HEK293 (cell line): ENCODE measurements around the gene C19orf33.

ENCODE experiments used
- CTCF ChIA-PET: fragments of 350-600 bp; formaldehyde crosslinking; extraction: SDS; loops from one replicate; lab custom pipeline; 2021; ENCODE audit warnings: antibody characterized with exemption; lab: Yijun Ruan, JAX
- POLR2A ChIA-PET: fragments of 300-600 bp; formaldehyde crosslinking; extraction: SDS; loops from one replicate; lab custom pipeline; 2020; ENCODE audit warnings: antibody characterized with exemption, inconsistent platforms; lab: Yijun Ruan, JAX
- H3K27ac ChIP-seq: fragments of 200-500 bp; sonication (Bioruptor generic); 2 replicates; pipeline ENCODE4 v1.5.1; 2014; ENCODE audit warnings: low read depth, low read length, control low read depth, inconsistent platforms; ENCODE audit errors: extremely low read depth
- H3K36me3 ChIP-seq, 2 experiments: fragments of 200-500 bp in 1 of 2; sonication (Bioruptor generic) in 1 of 2; 1 replicate in 1 of 2; 2 replicates in 1 of 2; pipeline ENCODE4 v1.5.1; 2014 to 2017; ENCODE audit warnings: inconsistent platforms in 2 of 2, low read length in 2 of 2; ENCODE audit not compliant: control insufficient read depth in 2 of 2, insufficient read depth in 1 of 2
- H3K4me1 ChIP-seq: fragments of 200-500 bp; sonication (Bioruptor generic); 2 replicates; pipeline ENCODE4 v1.5.1; 2014; ENCODE audit warnings: mild to moderate bottlenecking, low read length, inconsistent platforms; ENCODE audit not compliant: control insufficient read depth, insufficient read depth
- H3K4me3 ChIP-seq: 2 replicates; pipeline ENCODE4 v1.5.1; 2011; ENCODE audit warnings: low read depth, mild to moderate bottlenecking, control low read depth, low read length, moderate library complexity
- H3K9me3 ChIP-seq: fragments of 200-500 bp; sonication (Bioruptor generic); 2 replicates; pipeline ENCODE4 v1.5.1; 2014; ENCODE audit warnings: low read depth, low read length, inconsistent platforms; ENCODE audit not compliant: control insufficient read depth, insufficient read depth
- EGR2 ChIP-seq: fragments of 450-650 bp; formaldehyde crosslinking; IDR thresholded peaks from 2 replicates; pipeline ENCODE4 v1.5.1; 2016; ENCODE audit warnings: low read depth, missing biosample characterization, missing genetic modification characterization
- GLIS1 ChIP-seq: fragments of 450-650 bp; formaldehyde crosslinking; IDR thresholded peaks from 2 replicates; pipeline ENCODE4 v1.5.1; 2016; ENCODE audit warnings: missing biosample characterization, missing genetic modification characterization
- REPIN1 ChIP-seq: fragments of 450-650 bp; formaldehyde crosslinking; IDR thresholded peaks from 2 replicates; pipeline ENCODE4 v1.5.1; 2017; ENCODE audit warnings: missing biosample characterization, missing genetic modification characterization, low read depth
- SP3 ChIP-seq: fragments of 450-650 bp; formaldehyde crosslinking; IDR thresholded peaks from 2 replicates; pipeline ENCODE4 v1.5.1; 2016; ENCODE audit warnings: missing biosample characterization, missing genetic modification characterization
- SP7 ChIP-seq: fragments of 450-650 bp; formaldehyde crosslinking; IDR thresholded peaks from 2 replicates; pipeline ENCODE4 v1.5.1; 2016; ENCODE audit warnings: missing biosample characterization, missing genetic modification characterization
- TRIM28 ChIP-seq: IDR thresholded peaks from 2 replicates; pipeline ENCODE4 v1.6.1; 2011; ENCODE audit warnings: low read length, control low read depth, borderline replicate concordance
- ZBTB7A ChIP-seq: fragments of 450-650 bp; formaldehyde crosslinking; IDR thresholded peaks from 2 replicates; pipeline ENCODE4 v1.5.1; 2016; ENCODE audit warnings: low read depth, missing biosample characterization, missing genetic modification characterization
- ZFP37 ChIP-seq: fragments of 450-650 bp; formaldehyde crosslinking; IDR thresholded peaks from 2 replicates; pipeline ENCODE4 v1.5.1; 2016; ENCODE audit warnings: missing biosample characterization, missing genetic modification characterization
- ZFP69B ChIP-seq: fragments of 450-650 bp; formaldehyde crosslinking; IDR thresholded peaks from 2 replicates; pipeline ENCODE4 v1.5.1; 2016; ENCODE audit warnings: missing biosample characterization, missing genetic modification characterization
- ZIC2 ChIP-seq: fragments of 450-650 bp; formaldehyde crosslinking; IDR thresholded peaks from 2 replicates; pipeline ENCODE4 v1.5.1; 2016; ENCODE audit warnings: missing biosample characterization, missing genetic modification characterization
- ZNF121 ChIP-seq: fragments of 450-650 bp; formaldehyde crosslinking; IDR thresholded peaks from 2 replicates; pipeline ENCODE4 v1.5.1; 2016; ENCODE audit warnings: missing biosample characterization, missing genetic modification characterization
- ZNF175 ChIP-seq: fragments of 450-650 bp; formaldehyde crosslinking; IDR thresholded peaks from 2 replicates; pipeline ENCODE4 v1.5.1; 2016; ENCODE audit warnings: missing biosample characterization, missing genetic modification characterization
- ZNF19 ChIP-seq: fragments of 450-650 bp; formaldehyde crosslinking; IDR thresholded peaks from 2 replicates; pipeline ENCODE4; 2016; ENCODE audit warnings: missing biosample characterization, missing genetic modification characterization, low read depth
- ZNF23 ChIP-seq: fragments of 450-650 bp; formaldehyde crosslinking; IDR thresholded peaks from 2 replicates; pipeline ENCODE4 v1.5.1; 2016; ENCODE audit warnings: missing biosample characterization, missing genetic modification characterization, borderline replicate concordance
- ZNF24 ChIP-seq: fragments of 450-650 bp; formaldehyde crosslinking; IDR thresholded peaks from 2 replicates; pipeline ENCODE4 v1.5.1; 2016; ENCODE audit warnings: missing biosample characterization, missing genetic modification characterization
- ZNF366 ChIP-seq: fragments of 450-650 bp; formaldehyde crosslinking; conservative IDR thresholded peaks from 2 replicates; pipeline ENCODE4 v1.5.1; 2016; ENCODE audit warnings: missing biosample characterization, missing genetic modification characterization
- ZNF561 ChIP-seq: fragments of 450-650 bp; IDR thresholded peaks from 2 replicates; pipeline ENCODE4 v1.5.1; 2018; ENCODE audit warnings: missing biosample characterization, missing genetic modification characterization, borderline replicate concordance
- ZNF623 ChIP-seq: fragments of 450-650 bp; formaldehyde crosslinking; IDR thresholded peaks from 2 replicates; pipeline ENCODE4 v1.5.1; 2016; ENCODE audit warnings: missing biosample characterization, missing genetic modification characterization
- ZNF626 ChIP-seq: fragments of 450-650 bp; sonication (Bioruptor Pico); formaldehyde crosslinking; IDR thresholded peaks from 2 replicates; pipeline ENCODE4 v1.5.1; 2018; ENCODE audit warnings: missing biosample characterization, missing genetic modification characterization, inconsistent platforms
- ZNF660 ChIP-seq: fragments of 450-650 bp; IDR thresholded peaks from 2 replicates; pipeline ENCODE4 v1.5.1; 2018; ENCODE audit warnings: missing biosample characterization, mild to moderate bottlenecking, missing genetic modification characterization
- ZNF664 ChIP-seq: fragments of 450-650 bp; formaldehyde crosslinking; IDR thresholded peaks from 2 replicates; pipeline ENCODE4 v1.5.1; 2016; ENCODE audit warnings: missing biosample characterization, missing genetic modification characterization
- ZNF677 ChIP-seq: fragments of 450-650 bp; IDR thresholded peaks from 2 replicates; pipeline ENCODE4 v1.5.0; 2018; ENCODE audit warnings: missing biosample characterization, mild to moderate bottlenecking, missing genetic modification characterization, moderate library complexity
- ZNF777 ChIP-seq: fragments of 450-650 bp; formaldehyde crosslinking; IDR thresholded peaks from 2 replicates; pipeline ENCODE4 v1.5.1; 2017; ENCODE audit warnings: missing biosample characterization, missing genetic modification characterization, borderline replicate concordance
- TF ChIP-seq, protein P1 (sequence below): fragments of 450-650 bp; formaldehyde crosslinking; IDR thresholded peaks from 2 replicates; pipeline ENCODE4 v1.5.1; 2016; ENCODE audit warnings: missing biosample characterization, missing genetic modification characterization
- TF ChIP-seq, protein P2 (sequence below): fragments of 450-650 bp; formaldehyde crosslinking; IDR thresholded peaks from 2 replicates; pipeline ENCODE4 v1.5.1; 2017; ENCODE audit warnings: missing biosample characterization, missing genetic modification characterization
- TF ChIP-seq, protein P3 (sequence below): fragments of 450-650 bp; formaldehyde crosslinking; IDR thresholded peaks from 2 replicates; pipeline ENCODE4 v1.5.1; 2016; ENCODE audit warnings: missing biosample characterization, missing genetic modification characterization
- TF ChIP-seq, protein P4 (sequence below): fragments of 450-650 bp; formaldehyde crosslinking; IDR thresholded peaks from 2 replicates; pipeline ENCODE4 v1.5.1; 2016; ENCODE audit warnings: missing biosample characterization, missing genetic modification characterization, low read depth

C19orf33 gene

DNA sequence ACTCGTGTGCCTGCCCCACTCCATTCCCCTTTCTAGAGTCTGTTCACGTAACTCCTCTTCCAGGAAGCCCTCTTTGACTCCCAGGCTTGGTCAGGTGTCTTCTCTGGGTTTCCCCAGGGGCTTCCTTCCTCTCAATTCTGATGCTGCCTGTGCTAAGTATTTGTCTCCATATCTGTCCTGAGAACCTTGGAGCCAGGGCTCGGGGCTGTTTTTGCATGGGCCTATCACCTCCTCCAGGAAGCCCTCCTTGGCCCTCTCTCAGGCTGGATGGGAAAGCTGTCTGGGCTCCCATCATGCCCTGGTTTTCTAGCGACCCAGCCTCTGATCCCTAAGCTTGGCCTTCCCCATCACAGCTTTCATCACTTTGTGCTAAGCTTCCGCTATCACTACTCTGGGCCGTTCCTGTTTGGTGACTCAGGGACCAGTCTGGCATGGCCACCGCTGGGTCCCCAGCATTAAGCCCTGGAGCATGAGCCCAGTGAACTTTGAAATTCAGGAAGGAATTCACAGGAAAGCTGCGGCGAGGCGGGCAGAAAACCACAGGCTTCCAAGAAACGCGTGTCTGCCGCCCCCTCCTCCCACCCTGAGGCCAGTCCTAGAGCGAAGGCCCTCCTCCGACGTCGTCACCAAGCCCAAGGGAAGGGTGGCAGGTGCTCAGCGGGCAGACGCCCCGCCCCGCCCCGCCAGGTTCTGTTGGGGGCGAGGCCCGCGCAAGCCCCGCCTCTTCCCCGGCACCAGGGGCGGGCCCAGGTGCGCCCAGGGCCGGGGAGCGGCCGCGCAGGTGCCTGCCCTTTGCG is 40.2 kb upstream of the C19orf33 start:
- H3K9me3 ChIP-seq: no peaks in the 10 kb centered on the region
- CTCF ChIA-PET: interaction anchor here (0.7 to 8.8 kb wide), 6 partner anchors 14 to 110 kb away, joined by 3 to 48 read pairs (median 4); partner anchors contain the start of genes CATSPERG and PSMD8
- H3K36me3 ChIP-seq: no peaks in the 10 kb centered on the region; a peak in 1 of 3 replicates
- H3K4me3 ChIP-seq: peak overlapping the region; percentile 52
- peak overlapping the region; percentile 90 for H3K27ac ChIP-seq
- H3K4me1 ChIP-seq: peaks cover 44% of the 10 kb centered on the region
- POLR2A ChIA-PET: interaction anchor here (0.5 to 4.7 kb wide), 27 partner anchors 9 to 1186 kb away, joined by 3 to 26 read pairs (median 3); partner anchors contain the start of genes ACTN4, C19orf33, FAM98C and GGN
- TF ChIP-seq, protein P1, sequence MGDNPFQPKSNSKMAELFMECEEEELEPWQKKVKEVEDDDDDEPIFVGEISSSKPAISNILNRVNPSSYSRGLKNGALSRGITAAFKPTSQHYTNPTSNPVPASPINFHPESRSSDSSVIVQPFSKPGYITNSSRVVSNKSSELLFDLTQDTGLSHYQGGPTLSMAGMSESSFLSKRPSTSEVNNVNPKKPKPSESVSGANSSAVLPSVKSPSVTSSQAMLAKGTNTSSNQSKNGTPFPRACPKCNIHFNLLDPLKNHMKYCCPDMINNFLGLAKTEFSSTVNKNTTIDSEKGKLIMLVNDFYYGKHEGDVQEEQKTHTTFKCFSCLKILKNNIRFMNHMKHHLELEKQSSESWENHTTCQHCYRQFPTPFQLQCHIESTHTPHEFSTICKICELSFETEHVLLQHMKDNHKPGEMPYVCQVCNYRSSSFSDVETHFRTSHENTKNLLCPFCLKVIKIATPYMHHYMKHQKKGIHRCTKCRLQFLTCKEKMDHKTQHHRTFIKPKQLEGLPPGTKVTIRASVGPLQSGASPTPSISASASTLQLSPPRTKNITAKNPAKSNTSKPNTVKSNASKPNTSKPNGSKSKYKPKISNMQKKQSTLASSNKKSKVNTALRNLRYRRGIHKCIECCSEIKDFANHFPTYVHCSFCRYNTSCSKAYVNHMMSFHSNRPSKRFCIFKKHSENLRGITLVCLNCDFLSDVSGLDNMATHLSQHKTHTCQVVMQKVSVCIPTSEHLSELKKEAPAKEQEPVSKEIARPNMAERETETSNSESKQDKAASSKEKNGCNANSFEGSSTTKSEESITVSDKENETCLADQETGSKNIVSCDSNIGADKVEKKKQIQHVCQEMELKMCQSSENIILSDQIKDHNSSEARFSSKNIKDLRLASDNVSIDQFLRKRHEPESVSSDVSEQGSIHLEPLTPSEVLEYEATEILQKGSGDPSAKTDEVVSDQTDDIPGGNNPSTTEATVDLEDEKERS (tag by site-specific recombination): 0 out of 2 replicates have a peak, but pooled peaks have one; percentile 30
- TF ChIP-seq, protein P2, sequence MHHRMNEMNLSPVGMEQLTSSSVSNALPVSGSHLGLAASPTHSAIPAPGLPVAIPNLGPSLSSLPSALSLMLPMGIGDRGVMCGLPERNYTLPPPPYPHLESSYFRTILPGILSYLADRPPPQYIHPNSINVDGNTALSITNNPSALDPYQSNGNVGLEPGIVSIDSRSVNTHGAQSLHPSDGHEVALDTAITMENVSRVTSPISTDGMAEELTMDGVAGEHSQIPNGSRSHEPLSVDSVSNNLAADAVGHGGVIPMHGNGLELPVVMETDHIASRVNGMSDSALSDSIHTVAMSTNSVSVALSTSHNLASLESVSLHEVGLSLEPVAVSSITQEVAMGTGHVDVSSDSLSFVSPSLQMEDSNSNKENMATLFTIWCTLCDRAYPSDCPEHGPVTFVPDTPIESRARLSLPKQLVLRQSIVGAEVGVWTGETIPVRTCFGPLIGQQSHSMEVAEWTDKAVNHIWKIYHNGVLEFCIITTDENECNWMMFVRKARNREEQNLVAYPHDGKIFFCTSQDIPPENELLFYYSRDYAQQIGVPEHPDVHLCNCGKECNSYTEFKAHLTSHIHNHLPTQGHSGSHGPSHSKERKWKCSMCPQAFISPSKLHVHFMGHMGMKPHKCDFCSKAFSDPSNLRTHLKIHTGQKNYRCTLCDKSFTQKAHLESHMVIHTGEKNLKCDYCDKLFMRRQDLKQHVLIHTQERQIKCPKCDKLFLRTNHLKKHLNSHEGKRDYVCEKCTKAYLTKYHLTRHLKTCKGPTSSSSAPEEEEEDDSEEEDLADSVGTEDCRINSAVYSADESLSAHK: 0 out of 2 replicates have a peak, but pooled peaks have one; percentile 8
- TF ChIP-seq ZNF660 (tag by site-specific recombination) (peak; percentile 51; the same call in 1 of the 2 replicates), ZNF366 (tag by site-specific recombination) (peak; percentile 56), ZNF19 (tag by site-specific recombination) (no peak), SP7 (tag by site-specific recombination) (peak; percentile 70), REPIN1 (tag by site-specific recombination) (0 out of 2 replicates have a peak, but pooled peaks have one; percentile 30), ZNF677 (tag by site-specific recombination) (0 out of 2 replicates have a peak, but pooled peaks have one; percentile 33), ZNF121 (tag by site-specific recombination) (peak; percentile 72; the same call in 1 of the 2 replicates), GLIS1 (tag by site-specific recombination) (peak; percentile 10; the same call in 1 of the 2 replicates), ZFP37 (tag by site-specific recombination) (peak; percentile 69), SP3 (tag by site-specific recombination) (peak; percentile 94), EGR2 (peak; percentile 94), ZNF561 (tag by site-specific recombination) (peak; percentile 92; the same call in 1 of the 2 replicates), ZNF626 (no peak), ZNF23 (tag by site-specific recombination) (peak; percentile 29; the same call in 1 of the 2 replicates), ZIC2 (peak; percentile 65), TRIM28 (no peak), ZNF175 (tag by site-specific recombination) (no peak), ZNF777 (tag by site-specific recombination) (peak; percentile 17; the same call in 1 of the 2 replicates), ZFP69B (peak; percentile 16; the same call in 1 of the 2 replicates), ZNF664 (tag by site-specific recombination) (no peak), ZNF623 (tag by site-specific recombination) (peak; percentile 23; the same call in 1 of the 2 replicates), ZBTB7A (0 out of 2 replicates have a peak, but pooled peaks have one; percentile 9), ZNF24 (tag by site-specific recombination) (peak; percentile 74; the same call in 1 of the 2 replicates)
- TF ChIP-seq, protein P3, sequence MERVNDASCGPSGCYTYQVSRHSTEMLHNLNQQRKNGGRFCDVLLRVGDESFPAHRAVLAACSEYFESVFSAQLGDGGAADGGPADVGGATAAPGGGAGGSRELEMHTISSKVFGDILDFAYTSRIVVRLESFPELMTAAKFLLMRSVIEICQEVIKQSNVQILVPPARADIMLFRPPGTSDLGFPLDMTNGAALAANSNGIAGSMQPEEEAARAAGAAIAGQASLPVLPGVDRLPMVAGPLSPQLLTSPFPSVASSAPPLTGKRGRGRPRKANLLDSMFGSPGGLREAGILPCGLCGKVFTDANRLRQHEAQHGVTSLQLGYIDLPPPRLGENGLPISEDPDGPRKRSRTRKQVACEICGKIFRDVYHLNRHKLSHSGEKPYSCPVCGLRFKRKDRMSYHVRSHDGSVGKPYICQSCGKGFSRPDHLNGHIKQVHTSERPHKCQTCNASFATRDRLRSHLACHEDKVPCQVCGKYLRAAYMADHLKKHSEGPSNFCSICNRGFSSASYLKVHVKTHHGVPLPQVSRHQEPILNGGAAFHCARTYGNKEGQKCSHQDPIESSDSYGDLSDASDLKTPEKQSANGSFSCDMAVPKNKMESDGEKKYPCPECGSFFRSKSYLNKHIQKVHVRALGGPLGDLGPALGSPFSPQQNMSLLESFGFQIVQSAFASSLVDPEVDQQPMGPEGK (tag by site-specific recombination): 0 out of 2 replicates have a peak, but pooled peaks have one; percentile 72
- TF ChIP-seq, protein P4, sequence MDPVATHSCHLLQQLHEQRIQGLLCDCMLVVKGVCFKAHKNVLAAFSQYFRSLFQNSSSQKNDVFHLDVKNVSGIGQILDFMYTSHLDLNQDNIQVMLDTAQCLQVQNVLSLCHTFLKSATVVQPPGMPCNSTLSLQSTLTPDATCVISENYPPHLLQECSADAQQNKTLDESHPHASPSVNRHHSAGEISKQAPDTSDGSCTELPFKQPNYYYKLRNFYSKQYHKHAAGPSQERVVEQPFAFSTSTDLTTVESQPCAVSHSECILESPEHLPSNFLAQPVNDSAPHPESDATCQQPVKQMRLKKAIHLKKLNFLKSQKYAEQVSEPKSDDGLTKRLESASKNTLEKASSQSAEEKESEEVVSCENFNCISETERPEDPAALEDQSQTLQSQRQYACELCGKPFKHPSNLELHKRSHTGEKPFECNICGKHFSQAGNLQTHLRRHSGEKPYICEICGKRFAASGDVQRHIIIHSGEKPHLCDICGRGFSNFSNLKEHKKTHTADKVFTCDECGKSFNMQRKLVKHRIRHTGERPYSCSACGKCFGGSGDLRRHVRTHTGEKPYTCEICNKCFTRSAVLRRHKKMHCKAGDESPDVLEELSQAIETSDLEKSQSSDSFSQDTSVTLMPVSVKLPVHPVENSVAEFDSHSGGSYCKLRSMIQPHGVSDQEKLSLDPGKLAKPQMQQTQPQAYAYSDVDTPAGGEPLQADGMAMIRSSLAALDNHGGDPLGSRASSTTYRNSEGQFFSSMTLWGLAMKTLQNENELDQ: no peak
